ENCODE results near the gene PAQR6. TPM values are rescaled to one million over a fixed set of nuclear protein-coding genes. Genes with fewer than 3 reads are reported as not detected.

The PAQR6 gene
- total RNA-seq, 2 donors from 2014 or later = 0.33 TPM; not detected in 1

GRCh38 chr1:156212130-156212529 lies 35.7 kb downstream of the PAQR6 start:
- H3K27ac ChIP-seq = peak overlapping the region in 3 of 4 donors; percentile 89 to 99 (median 97)
- no peaks in the 10 kb centered on the region for H3K9me3 ChIP-seq
- intact Hi-C loops (cut with DNase I) = no loop called here
- no peak for TF ChIP-seq CTCF (IDR thresholded peaks at IDR 0.05)
- no peak for DNase-seq
- ATAC-seq = no peak
- H3K4me3 ChIP-seq = no peak overlapping the region
- peaks cover 0 to 2% of the 10 kb centered on the region in 2 donors for H3K36me3 ChIP-seq (replicated peaks in 1 of 2; ENCODE audit: insufficient read depth in 1 of 2, low read depth in 2 of 2)
- H3K27me3 ChIP-seq = no peaks in the 10 kb centered on the region
- peaks cover 24% of the 10 kb centered on the region for H3K4me1 ChIP-seq
- WGBS, 2 donors = 75% methylated on average over 9 of the region's 9 CpGs

- Histone ChIP-seq H3K4me3 (no peak overlapping the region), H3K27ac (no peak overlapping the region), H3K4me1 (peaks cover 24% of the 10 kb centered on the region), H3K27me3 (no peaks in the 10 kb centered on the region), H3K9me3 (no peaks in the 10 kb centered on the region), H3K36me3 (replicated peaks in 1 of 2; ENCODE audit: insufficient read depth in 1 of 2, low read depth in 2 of 2) (peaks cover 0 to 2% of the 10 kb centered on the region in 2 donors)
- WGBS, 2 donors = 83 to 97% methylated on average over 2 to 3 of the region's 3 CpGs
- no peak for TF ChIP-seq POLR2A (IDR thresholded peaks at IDR 0.05)
- no peak for TF ChIP-seq CTCF (IDR thresholded peaks at IDR 0.05)
- ATAC-seq (no peak), DNase-seq (no peak)
- intact Hi-C loops (cut with DNase I) = no loop called here
Measured at GRCh38 chr1:156211243-156211642, 36.6 kb downstream of the PAQR6 start.

- Histone ChIP-seq H3K36me3 (replicated peaks in 1 of 2; ENCODE audit: insufficient read depth in 1 of 2, low read depth in 2 of 2) (peaks cover 0 to 5% of the 10 kb centered on the region in 2 donors), H3K4me1 (no peaks in the 10 kb centered on the region), H3K27me3 (no peaks in the 10 kb centered on the region), H3K9me3 (no peaks in the 10 kb centered on the region), H3K27ac (no peak overlapping the region), H3K4me3 (no peak overlapping the region)
- WGBS, 2 donors = 87 to 96% methylated on average over 3 of the region's 3 CpGs
- DNase-seq (no peak), ATAC-seq (no peak)
- TF ChIP-seq POLR2A (IDR thresholded peaks at IDR 0.05) = no peak
- TF ChIP-seq CTCF (IDR thresholded peaks at IDR 0.05) = no peak
- intact Hi-C loops (cut with DNase I) = no loop called here
Measured at GRCh38 chr1:156204686-156205085, 43.2 kb downstream of the PAQR6 start.

GRCh38 chr1:156203331-156203730 lies 44.5 kb downstream of the PAQR6 start:
- DNase-seq = no peak
- no peak overlapping the region for H3K27ac ChIP-seq
- TF ChIP-seq POLR2A (IDR thresholded peaks at IDR 0.05) = no peak
- H3K4me1 ChIP-seq = no peaks in the 10 kb centered on the region
- peaks cover 0 to 6% of the 10 kb centered on the region in 2 donors for H3K36me3 ChIP-seq (replicated peaks in 1 of 2; ENCODE audit: insufficient read depth in 1 of 2, low read depth in 2 of 2)
- intact Hi-C loops (cut with DNase I) = no loop called here
- no peak overlapping the region for H3K4me3 ChIP-seq
- ATAC-seq = no peak
- no peaks in the 10 kb centered on the region for H3K9me3 ChIP-seq
- no peaks in the 10 kb centered on the region for H3K27me3 ChIP-seq

GRCh38 chr1:156200044-156200443 lies 47.8 kb downstream of the PAQR6 start:
- no peaks in the 10 kb centered on the region for H3K27me3 ChIP-seq
- peaks cover 18% of the 10 kb centered on the region for H3K4me1 ChIP-seq
- TF ChIP-seq CTCF (IDR thresholded peaks at IDR 0.05) (no peak), POLR2A (IDR thresholded peaks at IDR 0.05) (no peak)
- DNase-seq (no peak), ATAC-seq (no peak)
- WGBS, 2 donors = 80 to 85% methylated on average over 5 to 8 of the region's 8 CpGs
- H3K27ac ChIP-seq = no peak overlapping the region
- H3K9me3 ChIP-seq = no peaks in the 10 kb centered on the region
- peaks cover 0 to 6% of the 10 kb centered on the region in 2 donors for H3K36me3 ChIP-seq (replicated peaks in 1 of 2; ENCODE audit: insufficient read depth in 1 of 2, low read depth in 2 of 2)
- intact Hi-C loops (cut with DNase I) = no loop called here
- no peak overlapping the region for H3K4me3 ChIP-seq
